Lower lobe of right lung (tissue), 2 donors: ENCODE results near the gene GPR180. TPM values are rescaled to one million over a fixed set of nuclear protein-coding genes. Genes with fewer than 3 reads are reported as not detected.

Experiments used
- ATAC-seq, 2 donors: fragments of 200-7000 bp; cut with Tn5 transposase; one replicate each; pipeline ENCODE4 v1.9.1; 2020 to 2022; ENCODE audit warnings: mild to moderate bottlenecking in 2 of 2, moderate library complexity in 2 of 2
- DNase-seq: peaks from one replicate; pipeline ENCODE4 v3.0.0-alpha.2; 2020
- H3K27ac ChIP-seq: fragments of 200-600 bp; one replicate; pipeline ENCODE4 v1.8.0; 2022
- H3K27me3 ChIP-seq: fragments of 200-600 bp; one replicate; pipeline ENCODE4 v1.8.0; 2022; ENCODE audit warnings: low read depth
- H3K36me3 ChIP-seq: fragments of 200-600 bp; one replicate; pipeline ENCODE4 v1.8.0; 2022; ENCODE audit warnings: mild to moderate bottlenecking
- H3K4me1 ChIP-seq: fragments of 200-600 bp; one replicate; pipeline ENCODE4 v1.8.0; 2022
- H3K4me3 ChIP-seq: fragments of 200-600 bp; one replicate; pipeline ENCODE4 v1.8.0; 2022; ENCODE audit warnings: mild to moderate bottlenecking
- H3K9me3 ChIP-seq: fragments of 200-600 bp; one replicate; pipeline ENCODE4 v1.8.0; 2022
- CTCF ChIP-seq: fragments of 200-600 bp; IDR thresholded peaks from one replicate; pipeline ENCODE4 v1.8.0; 2022; ENCODE audit warnings: antibody characterized with exemption, mild to moderate bottlenecking
- intact Hi-C: fragments of 100-400 bp; cut with DNase I; formaldehyde crosslinking; loops from one replicate; pipeline ENCODE4 v1.11.0; 2022
- total RNA-seq: library from RNA; stranded (reverse); fragmentation: NEBNext Ultra II Directional; extraction: Animal tissue kit (Norgen Biotek cat#: 25700); gene quantifications from one replicate; pipeline ENCODE4 v1.2.1, GENCODE V29; 2021
- donor health status: DM: no; HTN: yes; CAD: no; lungs with severe emphysema.

The GPR180 gene
- total RNA-seq, 1 donor from 2014 or later = 5.5 TPM

- intact Hi-C loops = no loop called here
- ATAC-seq (no peak), DNase-seq (no peak)
- Histone ChIP-seq H3K9me3 (no peaks in the 10 kb centered on the region), H3K27ac (no peak overlapping the region), H3K36me3 (no peaks in the 10 kb centered on the region), H3K27me3 (no peaks in the 10 kb centered on the region), H3K4me3 (no peak overlapping the region), H3K4me1 (no peaks in the 10 kb centered on the region)
- no peak for TF ChIP-seq CTCF
Observed at GRCh38 chr13:94666065-94666464, 64.4 kb downstream of the GPR180 start.

GRCh38 chr13:94667190-94667589 is 65.5 kb downstream of the GPR180 start:
- Histone ChIP-seq H3K27ac (no peak overlapping the region), H3K4me1 (no peaks in the 10 kb centered on the region), H3K9me3 (no peaks in the 10 kb centered on the region), H3K36me3 (no peaks in the 10 kb centered on the region), H3K27me3 (no peaks in the 10 kb centered on the region), H3K4me3 (no peak overlapping the region)
- ATAC-seq = no peak
- no peak for TF ChIP-seq CTCF
- DNase-seq = no peak
- intact Hi-C loops = no loop called here

GRCh38 chr13:94672400-94672799 is 70.7 kb downstream of the GPR180 start:
- TF ChIP-seq CTCF = no peak
- Histone ChIP-seq H3K9me3 (no peaks in the 10 kb centered on the region), H3K4me3 (no peak overlapping the region), H3K27me3 (no peaks in the 10 kb centered on the region), H3K36me3 (no peaks in the 10 kb centered on the region), H3K27ac (no peak overlapping the region), H3K4me1 (no peaks in the 10 kb centered on the region)
- no peak for ATAC-seq
- no peak for DNase-seq
- intact Hi-C loops = no loop called here

- no peaks in the 10 kb centered on the region for H3K36me3 ChIP-seq
- no peak for DNase-seq
- no peak overlapping the region for H3K4me3 ChIP-seq
- TF ChIP-seq CTCF = no peak
- intact Hi-C loops = no loop called here
- H3K4me1 ChIP-seq = no peaks in the 10 kb centered on the region
- ATAC-seq = no peak
- no peaks in the 10 kb centered on the region for H3K27me3 ChIP-seq
- no peak overlapping the region for H3K27ac ChIP-seq
- no peaks in the 10 kb centered on the region for H3K9me3 ChIP-seq
Observed at GRCh38 chr13:94673851-94674250, 72.2 kb downstream of the GPR180 start.

GRCh38 chr13:94674609-94675348 is 73.1 kb downstream of the GPR180 start:
- intact Hi-C loops = no loop called here

More at GRCh38 chr13:94674609-94675348, 73.1 kb downstream of the GPR180 start:
- no peaks in the 10 kb centered on the region for H3K4me1 ChIP-seq
- no peaks in the 10 kb centered on the region for H3K27me3 ChIP-seq
- TF ChIP-seq CTCF = peak; percentile 73
- H3K36me3 ChIP-seq = no peaks in the 10 kb centered on the region
- DNase-seq = no peak
- no peak overlapping the region for H3K4me3 ChIP-seq
- no peak overlapping the region for H3K27ac ChIP-seq
- peak in 1 of 2 donors; percentile 61 for ATAC-seq
- H3K9me3 ChIP-seq = no peaks in the 10 kb centered on the region
